ENCODE measurements around the gene LYZL1.
"Not testable (repeated sequence)": the region's sequence is repeated elsewhere in the genome, so short reads cannot be mapped to it uniquely, and the experiment has no call there.

The LYZL1 gene

GRCh38 chr10:29308142-29308541 is 19.3 kb downstream of the LYZL1 start:
- not testable (repeated sequence) for DNase-seq

GRCh38 chr10:29309465-29309864 is 20.6 kb downstream of the LYZL1 start:
- DNase-seq = no peak

- not testable (repeated sequence) for DNase-seq
Observed at GRCh38 chr10:29310463-29310862, 21.6 kb downstream of the LYZL1 start.

- no peak for DNase-seq
Observed at GRCh38 chr10:29313071-29313470, 24.2 kb downstream of the LYZL1 start.

GRCh38 chr10:29314726-29315125 is 25.9 kb downstream of the LYZL1 start:
- DNase-seq = no peak

- DNase-seq = no peak
Observed at GRCh38 chr10:29315814-29316213, 26.9 kb downstream of the LYZL1 start.

GRCh38 chr10:29316308-29317026 is 27.6 kb downstream of the LYZL1 start:
- DNase-seq = no peak

- no peak for DNase-seq
Observed at GRCh38 chr10:29317027-29317420, 28.2 kb downstream of the LYZL1 start.

GRCh38 chr10:29317423-29318021 is 28.7 kb downstream of the LYZL1 start:
- DNase-seq = no peak

GRCh38 chr10:29318141-29319071 is 29.5 kb downstream of the LYZL1 start:
- DNase-seq = peak; percentile 52

GRCh38 chr10:29319205-29319781 is 30.4 kb downstream of the LYZL1 start:
- DNase-seq = no peak

- not testable (repeated sequence) for DNase-seq
Observed at GRCh38 chr10:29320680-29321121, 31.8 kb downstream of the LYZL1 start.

- DNase-seq = no peak
Observed at GRCh38 chr10:29321656-29322055, 32.8 kb downstream of the LYZL1 start.

GRCh38 chr10:29322918-29323317 is 34.0 kb downstream of the LYZL1 start:
- DNase-seq = no peak

- no peak for DNase-seq
Observed at GRCh38 chr10:29323367-29323766, 34.5 kb downstream of the LYZL1 start.

- no peak for DNase-seq
Observed at GRCh38 chr10:29324220-29324841, 35.5 kb downstream of the LYZL1 start.

GRCh38 chr10:29326299-29326698 is 37.4 kb downstream of the LYZL1 start:
- DNase-seq = no peak

- DNase-seq = no peak
Observed at GRCh38 chr10:29326886-29327745, 38.2 kb downstream of the LYZL1 start.

- DNase-seq = no peak
Observed at GRCh38 chr10:29327746-29328102, 38.9 kb downstream of the LYZL1 start.

GRCh38 chr10:29328983-29329382 is 40.1 kb downstream of the LYZL1 start:
- DNase-seq = no peak

- DNase-seq = no peak
Observed at GRCh38 chr10:29329420-29329819, 40.5 kb downstream of the LYZL1 start.

All from right kidney (tissue), 1 donor.